ENCODE measurements around the gene MAN1B1.

The MAN1B1 gene

GRCh38 chr9:137069508-137070091 is 17.2 kb upstream of the MAN1B1 start:
- no peak for DNase-seq

GRCh38 chr9:137070201-137070905 is 16.4 kb upstream of the MAN1B1 start, which contains the start of gene SAPCD2:
TSS of gene SAPCD2 (minus strand) at chr9:137070557. CDS start at chr9:137070460, 97 bp downstream.
- peak; percentile 83 for DNase-seq

GRCh38 chr9:137070906-137071275 is 15.9 kb upstream of the MAN1B1 start:
- no peak for DNase-seq

GRCh38 chr9:137071282-137071681 is 15.5 kb upstream of the MAN1B1 start:
- DNase-seq, result no peak

DNA sequence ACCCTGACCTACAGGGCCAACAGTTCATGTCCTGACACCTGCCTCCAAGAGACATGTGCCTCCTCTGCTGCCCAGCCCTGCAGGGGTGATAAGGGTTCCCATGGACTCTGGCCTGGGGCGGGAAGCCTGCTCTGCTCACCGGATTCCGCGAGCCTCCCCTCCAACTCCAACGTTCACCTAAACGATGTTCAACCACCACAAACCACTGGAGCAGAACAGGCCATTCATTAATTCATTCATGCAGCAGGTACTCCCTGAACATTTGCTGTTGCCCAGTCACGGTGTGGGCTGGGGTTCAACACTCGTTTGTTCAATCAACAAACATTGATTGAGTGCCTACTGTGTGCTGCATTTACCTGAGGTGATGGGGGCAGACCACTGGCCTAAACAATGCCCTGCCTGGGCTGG is 12.8 kb upstream of the MAN1B1 start:
- DNase-seq, result no peak

DNA sequence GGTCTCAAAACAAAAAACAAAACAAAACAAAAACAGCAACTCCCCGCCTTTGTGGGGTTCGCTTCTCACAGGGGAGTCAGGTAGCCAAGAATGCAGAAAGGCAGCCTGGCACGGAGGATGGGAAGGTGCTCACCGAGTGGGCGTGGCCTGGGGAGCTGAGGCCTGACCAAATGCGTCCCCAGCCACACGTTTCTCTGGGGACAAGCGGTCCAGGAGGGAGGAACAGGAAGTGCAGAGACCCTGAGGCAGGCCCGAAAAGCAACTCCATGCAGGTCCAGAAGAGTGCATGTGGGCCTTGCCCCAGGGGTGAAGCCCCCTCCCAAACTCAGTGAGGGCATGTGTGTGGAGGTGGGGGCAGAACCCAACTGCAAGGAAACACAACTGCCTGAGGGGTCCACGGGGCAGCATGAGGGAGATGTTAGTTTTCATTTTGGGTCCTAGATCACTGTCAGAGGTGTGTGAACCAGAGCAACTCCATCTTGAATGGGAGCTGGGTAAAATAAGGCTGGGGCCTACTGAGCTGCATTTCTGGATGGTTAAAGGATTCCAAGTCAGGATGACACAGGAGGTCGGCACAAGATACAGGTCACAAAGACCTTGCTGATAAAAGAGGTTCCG is 12.0 kb upstream of the MAN1B1 start:
- DNase-seq, result no peak

- DNase-seq, result no peak
Observed at GRCh38 chr9:137075275-137075775, 11.5 kb upstream of the MAN1B1 start.

DNA sequence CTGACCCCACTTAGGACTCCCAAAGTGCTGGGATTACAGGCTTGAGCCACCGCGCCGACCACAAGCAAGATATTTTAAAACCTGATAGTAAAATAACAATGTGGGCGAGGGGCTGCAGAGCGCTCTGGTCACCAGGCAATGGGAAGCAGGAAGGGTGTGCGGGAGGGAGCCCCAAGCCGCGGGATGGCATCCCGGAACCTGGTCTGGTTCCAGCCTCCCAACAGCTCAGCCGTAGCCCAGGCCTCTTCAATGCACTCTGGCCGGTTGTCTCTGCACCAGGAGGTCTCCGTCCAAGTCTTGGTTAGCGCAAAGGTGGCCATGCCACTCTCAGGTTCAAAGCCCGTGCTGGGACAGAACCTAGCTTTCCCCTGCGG is 10.2 kb upstream of the MAN1B1 start:
- no peak for DNase-seq

- peak; percentile 30 for DNase-seq
Observed at GRCh38 chr9:137077010-137077747, 9.6 kb upstream of the MAN1B1 start, which contains the start of gene UAP1L1. TSS of gene UAP1L1 (plus strand) at chr9:137077517. CDS start at chr9:137077533, 16 bp downstream.

GRCh38 chr9:137077758-137078693 is 8.8 kb upstream of the MAN1B1 start:
- no peak for DNase-seq

DNA sequence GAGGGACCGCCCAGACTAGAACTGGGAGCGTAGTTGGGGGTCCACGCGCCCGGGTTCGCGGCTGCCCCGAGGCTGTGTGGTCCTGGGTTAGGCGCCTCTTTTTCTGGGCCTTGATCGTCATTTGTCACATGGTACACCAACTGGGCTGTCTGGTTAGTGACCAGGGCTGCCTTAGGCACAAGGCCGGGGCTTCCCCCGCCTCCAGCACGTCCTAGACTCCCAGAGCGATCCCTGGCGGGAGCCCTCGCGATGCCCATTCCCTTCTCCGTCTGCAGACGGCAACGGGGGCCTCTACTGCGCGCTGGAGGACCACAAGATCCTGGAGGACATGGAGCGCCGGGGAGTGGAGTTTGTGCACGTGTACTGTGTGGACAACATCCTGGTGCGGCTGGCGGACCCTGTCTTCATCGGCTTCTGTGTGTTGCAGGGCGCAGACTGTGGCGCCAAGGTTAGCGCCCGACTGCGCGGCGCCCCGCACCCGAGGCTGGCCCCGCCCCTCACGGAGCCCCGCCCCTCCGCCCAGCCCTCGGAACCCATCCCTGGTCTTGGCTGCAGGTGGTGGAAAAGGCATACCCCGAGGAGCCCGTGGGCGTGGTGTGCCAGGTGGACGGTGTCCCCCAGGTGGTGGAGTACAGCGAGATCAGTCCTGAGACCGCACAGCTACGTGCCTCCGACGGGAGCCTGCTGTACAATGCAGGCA is 7.9 kb upstream of the MAN1B1 start:
- no peak for DNase-seq

DNA sequence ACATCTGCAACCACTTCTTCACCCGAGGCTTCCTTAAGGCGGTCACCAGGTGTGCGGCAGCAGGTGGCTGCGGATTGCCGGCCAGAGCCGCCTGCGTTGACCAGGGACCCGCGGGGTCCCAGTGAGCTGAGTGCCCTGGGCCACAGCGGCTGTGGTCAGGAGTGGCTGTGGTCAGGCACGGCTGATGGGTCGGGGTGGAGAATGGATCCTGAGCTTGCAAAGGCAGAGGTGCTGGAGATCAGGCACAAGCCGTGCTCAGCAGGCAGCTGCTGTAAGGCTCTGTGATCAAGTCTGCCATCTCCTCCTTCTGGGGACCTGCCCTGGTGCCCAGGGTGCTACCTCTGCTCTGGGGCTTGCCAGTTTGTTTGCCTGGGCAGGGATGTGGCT is 7.4 kb upstream of the MAN1B1 start:
- no peak for DNase-seq

GRCh38 chr9:137080260-137081122 is 6.3 kb upstream of the MAN1B1 start:
- DNase-seq, result no peak

GRCh38 chr9:137082222-137082924 is 4.4 kb upstream of the MAN1B1 start:
- DNase-seq, result no peak

- DNase-seq, result no peak
Observed at GRCh38 chr9:137082925-137083290, 3.9 kb upstream of the MAN1B1 start.

GRCh38 chr9:137083394-137084004 is 3.3 kb upstream of the MAN1B1 start:
- DNase-seq, result peak; percentile 96

DNA sequence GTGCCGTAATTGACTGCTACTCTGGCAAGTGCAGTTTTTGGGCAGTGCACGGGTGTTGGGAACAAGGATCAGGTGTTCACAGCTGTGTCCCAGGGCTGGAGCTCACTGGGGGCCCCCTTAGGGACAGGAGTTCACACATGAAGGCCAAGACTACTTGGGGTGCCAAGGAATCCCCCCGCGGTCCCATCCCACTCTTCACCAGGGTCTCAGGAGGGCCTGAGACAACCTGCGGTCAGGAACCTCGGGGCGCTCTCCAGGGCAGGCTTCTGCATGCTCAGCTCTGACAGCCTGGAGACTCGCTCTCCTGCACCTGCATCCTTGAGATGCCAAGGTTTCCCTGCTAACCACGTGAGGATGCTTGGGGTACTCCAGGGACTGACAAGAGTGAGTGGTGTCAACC is 2.3 kb upstream of the MAN1B1 start:
- no peak for DNase-seq

DNA sequence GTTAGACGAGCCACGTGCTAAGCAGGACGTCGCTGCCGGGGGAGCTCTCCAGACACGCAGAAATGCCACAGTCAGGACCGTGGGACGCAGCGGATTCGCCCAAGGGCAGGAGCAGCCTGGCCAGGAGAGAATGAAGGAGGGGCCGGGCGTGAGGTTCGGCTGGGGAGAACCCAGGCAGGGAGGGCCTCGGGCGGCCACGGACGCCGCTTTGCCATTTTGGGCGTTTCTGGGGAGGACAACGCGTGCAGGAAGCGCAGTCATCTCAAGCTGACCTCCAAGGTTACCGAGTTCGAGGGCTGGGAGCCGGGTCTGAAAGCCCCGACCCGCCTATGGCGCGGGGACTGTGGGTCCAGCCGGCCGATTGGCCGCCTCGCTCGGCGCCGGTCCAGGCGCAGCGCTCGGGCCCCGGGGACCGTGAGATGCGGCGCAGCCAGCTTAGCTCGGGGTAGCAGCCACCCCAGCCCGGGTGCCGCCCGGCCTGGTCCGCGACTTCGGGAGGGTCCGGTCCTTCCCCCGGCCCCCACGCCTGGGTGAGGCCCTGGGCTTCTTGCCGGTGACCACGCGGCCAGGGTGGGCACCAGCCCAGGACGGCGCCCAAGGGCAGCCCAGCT is 760 bp upstream of the MAN1B1 start:
- no peak for DNase-seq

DNA sequence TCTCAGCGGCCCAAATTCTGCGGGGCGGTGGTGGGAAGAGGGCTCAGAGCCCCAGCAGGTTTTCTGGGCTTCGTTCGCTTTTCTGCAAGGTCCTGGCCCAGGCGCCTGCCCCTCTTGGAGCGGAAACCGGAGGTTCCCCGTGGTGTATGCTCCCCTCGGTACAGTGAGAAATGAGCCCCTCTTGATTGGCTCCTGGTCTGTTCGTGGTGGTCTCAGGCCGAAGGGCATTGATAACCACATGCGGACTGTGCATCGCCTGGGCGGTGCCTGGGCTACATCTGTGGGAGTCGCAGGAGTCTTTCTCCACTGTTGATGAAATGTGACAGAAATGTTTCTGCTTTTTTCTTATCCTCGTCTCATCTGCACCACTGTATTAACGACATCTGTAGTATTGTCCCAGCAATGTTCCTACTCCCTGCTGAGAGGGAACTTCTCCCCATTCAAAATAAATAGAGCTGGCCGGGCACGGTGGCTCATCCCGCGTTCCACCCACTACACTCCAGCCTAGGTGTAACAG is 682 bp downstream of the MAN1B1 start:
- no peak for DNase-seq
